Panc1 (cell line): ENCODE results near the gene PAFAH1B1. TPM values are rescaled to one million over a fixed set of nuclear protein-coding genes. Genes with fewer than 3 reads are reported as not detected.

Experiments
- ATAC-seq: fragments of 200-7000 bp; cut with Tn5 transposase; 2 replicates; pipeline ENCODE4 v1.9.1; 2020; ENCODE audit warnings: mild to moderate bottlenecking, moderate library complexity
- BruUV-seq: library from RNA; stranded (reverse); fragments of 400-500 nt; replicated peaks from 2 replicates; lab custom pipeline; 2021; lab: Mats Ljungman, UMichigan
- CTCF ChIA-PET: fragments of 300-600 bp; sonication (Branson Sonifier 250); formaldehyde crosslinking; loops from one replicate; lab custom pipeline; 2022; ENCODE audit warnings: antibody characterized with exemption; lab: Charles Lee
- POLR2A ChIA-PET: fragments of 300-600 bp; sonication (Branson Sonifier 250); formaldehyde crosslinking; loops from one replicate; lab custom pipeline; 2022; ENCODE audit warnings: antibody characterized with exemption; lab: Charles Lee
- DNase-seq: peaks from one replicate; pipeline ENCODE4 v3.0.0-alpha.2; 2010; ENCODE audit warnings: low read depth, low spot score
- H3K27ac ChIP-seq: 2 replicates; pipeline ENCODE4 v1.5.1; 2011; ENCODE audit warnings: mild to moderate bottlenecking, low read length, inconsistent platforms
- H3K27me3 ChIP-seq: fragments of 200-500 bp; sonication (Bioruptor generic); 2 replicates; pipeline ENCODE4 v1.6.0; 2014; ENCODE audit warnings: low read length, inconsistent platforms; ENCODE audit not compliant: control insufficient read depth, insufficient read depth
- H3K36me3 ChIP-seq: fragments of 200-500 bp; sonication (Bioruptor generic); 2 replicates; pipeline ENCODE4 v1.5.1; 2014; ENCODE audit warnings: inconsistent platforms, mild to moderate bottlenecking, low read length, moderate library complexity; ENCODE audit not compliant: control insufficient read depth, insufficient read depth
- H3K4me1 ChIP-seq: 2 replicates; pipeline ENCODE4 v1.5.1; 2011; ENCODE audit warnings: inconsistent platforms, mild to moderate bottlenecking, low read length, moderate library complexity; ENCODE audit not compliant: control insufficient read depth, insufficient read depth
- H3K4me3 ChIP-seq, 2 experiments: 2 replicates each; pipeline ENCODE4 v1.5.1; 2011 to 2012; ENCODE audit warnings: low read depth in 2 of 2, low read length in 2 of 2, mild to moderate bottlenecking in 2 of 2, inconsistent platforms in 1 of 2, moderate library complexity in 1 of 2
- H3K9me3 ChIP-seq: fragments of 200-500 bp; sonication (Bioruptor generic); 2 replicates; pipeline ENCODE4 v1.5.1; 2014; ENCODE audit warnings: low read depth, mild to moderate bottlenecking, inconsistent platforms, low read length, moderate library complexity; ENCODE audit not compliant: control insufficient read depth, insufficient read depth
- POLR2AphosphoS5 ChIP-seq: IDR thresholded peaks from 2 replicates; pipeline ENCODE4 v1.6.1; 2012; ENCODE audit warnings: mild to moderate bottlenecking, low read depth, low read length, moderate library complexity
- SIN3A ChIP-seq: IDR thresholded peaks from 2 replicates; pipeline ENCODE4 v1.6.1; 2012; ENCODE audit warnings: low read depth, mild to moderate bottlenecking, low read length, moderate library complexity, borderline replicate concordance; ENCODE audit not compliant: insufficient read depth
- TCF7L2 ChIP-seq: IDR thresholded peaks from 2 replicates; pipeline ENCODE4 v1.6.1; 2011; ENCODE audit warnings: mild to moderate bottlenecking, low read depth, low read length, inconsistent platforms
- in situ Hi-C: cut with HindIII; loops from 2 replicates; pipeline ENCODE4 v1.10.0; 2016; ENCODE audit warnings: low sequenced_read_pairs, low pct_unique_long_range_greater_than_20kb
- intact Hi-C: fragments of 100-400 bp; cut with micrococcal nuclease; formaldehyde crosslinking; loops from one replicate; pipeline ENCODE4 v1.10.0; 2022; ENCODE audit not compliant: unreplicated experiment
- total RNA-seq: library from RNA; stranded (reverse); gene quantifications from one replicate; pipeline ENCODE4 v1.2.1, GENCODE V29; 2021; ENCODE audit not compliant: unreplicated experiment
- TF ChIP-seq, protein P1 (sequence below): fragments of 450-650 bp; IDR thresholded peaks from 2 replicates; pipeline ENCODE4 v1.5.1; 2017; ENCODE audit warnings: mild to moderate bottlenecking
- TF ChIP-seq, protein P2 (sequence below), 2 experiments: IDR thresholded peaks; 2 replicates each; pipeline ENCODE4 v1.6.1; 2011 to 2012; ENCODE audit warnings: low read depth in 2 of 2, control low read depth in 1 of 2, low read length in 1 of 2, mild to moderate bottlenecking in 1 of 2, moderate library complexity in 1 of 2; ENCODE audit not compliant: insufficient read depth in 1 of 2

Gene PAFAH1B1
- total RNA-seq, 1 experiment from 2014 or later = 120 TPM

DNA sequence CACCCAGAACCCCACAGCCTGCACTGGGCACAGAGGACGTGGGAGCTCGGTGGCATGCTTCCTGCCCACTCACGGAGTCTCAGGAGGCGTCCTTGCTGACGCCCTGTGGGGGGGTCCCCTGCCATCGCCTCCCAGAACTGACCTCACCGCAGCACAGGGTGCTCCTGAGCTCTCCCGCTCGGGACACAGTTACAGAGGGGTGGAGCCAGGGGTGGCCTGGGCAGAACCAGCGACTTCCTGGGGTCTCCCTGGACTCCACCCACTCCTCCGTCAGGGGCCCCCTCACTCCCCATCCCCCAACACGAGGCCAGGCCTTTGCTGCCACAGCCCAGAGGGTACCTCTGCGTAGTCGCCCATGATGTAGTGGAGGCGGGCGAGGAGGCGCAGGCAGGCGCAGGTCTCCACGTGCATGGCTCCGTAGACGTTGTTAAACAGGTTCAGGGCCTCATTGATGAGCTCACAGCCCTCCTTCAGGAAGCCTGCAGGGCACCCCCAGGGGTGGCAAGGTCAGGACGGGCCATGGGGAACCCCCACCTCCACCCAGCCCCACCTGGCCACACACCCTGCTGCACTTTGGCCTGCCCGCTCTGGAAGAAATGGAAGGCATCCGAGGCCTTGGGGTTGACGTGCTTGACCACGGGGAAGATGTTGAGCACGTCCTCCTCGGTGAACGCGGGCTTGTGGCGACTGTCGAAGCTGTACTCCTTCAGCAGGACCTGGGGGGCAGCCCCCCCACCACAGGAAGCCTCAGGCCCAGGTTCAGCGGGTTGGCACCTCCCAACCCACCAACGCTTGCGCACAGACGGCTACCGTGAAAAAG lies 100.3 kb downstream of the PAFAH1B1 start:
- ChIA-PET CTCF (no interaction called here), POLR2A (no interaction called here)
- Histone ChIP-seq H3K4me1 (no peaks in the 10 kb centered on the region; the same call in none of the 2 replicates), H3K36me3 (no peaks in the 10 kb centered on the region), H3K4me3 (no peak overlapping the region), H3K27ac (no peak overlapping the region), H3K9me3 (no peaks in the 10 kb centered on the region), H3K27me3 (no peaks in the 10 kb centered on the region)
- in situ Hi-C loops (no loop called here), intact Hi-C loops (no loop called here)
- DNase-seq (no peak), ATAC-seq (no peak)
- BruUV-seq = no TSS peak
- TF ChIP-seq TCF7L2 = no peak
- TF ChIP-seq, protein P1, sequence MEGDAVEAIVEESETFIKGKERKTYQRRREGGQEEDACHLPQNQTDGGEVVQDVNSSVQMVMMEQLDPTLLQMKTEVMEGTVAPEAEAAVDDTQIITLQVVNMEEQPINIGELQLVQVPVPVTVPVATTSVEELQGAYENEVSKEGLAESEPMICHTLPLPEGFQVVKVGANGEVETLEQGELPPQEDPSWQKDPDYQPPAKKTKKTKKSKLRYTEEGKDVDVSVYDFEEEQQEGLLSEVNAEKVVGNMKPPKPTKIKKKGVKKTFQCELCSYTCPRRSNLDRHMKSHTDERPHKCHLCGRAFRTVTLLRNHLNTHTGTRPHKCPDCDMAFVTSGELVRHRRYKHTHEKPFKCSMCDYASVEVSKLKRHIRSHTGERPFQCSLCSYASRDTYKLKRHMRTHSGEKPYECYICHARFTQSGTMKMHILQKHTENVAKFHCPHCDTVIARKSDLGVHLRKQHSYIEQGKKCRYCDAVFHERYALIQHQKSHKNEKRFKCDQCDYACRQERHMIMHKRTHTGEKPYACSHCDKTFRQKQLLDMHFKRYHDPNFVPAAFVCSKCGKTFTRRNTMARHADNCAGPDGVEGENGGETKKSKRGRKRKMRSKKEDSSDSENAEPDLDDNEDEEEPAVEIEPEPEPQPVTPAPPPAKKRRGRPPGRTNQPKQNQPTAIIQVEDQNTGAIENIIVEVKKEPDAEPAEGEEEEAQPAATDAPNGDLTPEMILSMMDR = no peak
- TF ChIP-seq, protein P2, sequence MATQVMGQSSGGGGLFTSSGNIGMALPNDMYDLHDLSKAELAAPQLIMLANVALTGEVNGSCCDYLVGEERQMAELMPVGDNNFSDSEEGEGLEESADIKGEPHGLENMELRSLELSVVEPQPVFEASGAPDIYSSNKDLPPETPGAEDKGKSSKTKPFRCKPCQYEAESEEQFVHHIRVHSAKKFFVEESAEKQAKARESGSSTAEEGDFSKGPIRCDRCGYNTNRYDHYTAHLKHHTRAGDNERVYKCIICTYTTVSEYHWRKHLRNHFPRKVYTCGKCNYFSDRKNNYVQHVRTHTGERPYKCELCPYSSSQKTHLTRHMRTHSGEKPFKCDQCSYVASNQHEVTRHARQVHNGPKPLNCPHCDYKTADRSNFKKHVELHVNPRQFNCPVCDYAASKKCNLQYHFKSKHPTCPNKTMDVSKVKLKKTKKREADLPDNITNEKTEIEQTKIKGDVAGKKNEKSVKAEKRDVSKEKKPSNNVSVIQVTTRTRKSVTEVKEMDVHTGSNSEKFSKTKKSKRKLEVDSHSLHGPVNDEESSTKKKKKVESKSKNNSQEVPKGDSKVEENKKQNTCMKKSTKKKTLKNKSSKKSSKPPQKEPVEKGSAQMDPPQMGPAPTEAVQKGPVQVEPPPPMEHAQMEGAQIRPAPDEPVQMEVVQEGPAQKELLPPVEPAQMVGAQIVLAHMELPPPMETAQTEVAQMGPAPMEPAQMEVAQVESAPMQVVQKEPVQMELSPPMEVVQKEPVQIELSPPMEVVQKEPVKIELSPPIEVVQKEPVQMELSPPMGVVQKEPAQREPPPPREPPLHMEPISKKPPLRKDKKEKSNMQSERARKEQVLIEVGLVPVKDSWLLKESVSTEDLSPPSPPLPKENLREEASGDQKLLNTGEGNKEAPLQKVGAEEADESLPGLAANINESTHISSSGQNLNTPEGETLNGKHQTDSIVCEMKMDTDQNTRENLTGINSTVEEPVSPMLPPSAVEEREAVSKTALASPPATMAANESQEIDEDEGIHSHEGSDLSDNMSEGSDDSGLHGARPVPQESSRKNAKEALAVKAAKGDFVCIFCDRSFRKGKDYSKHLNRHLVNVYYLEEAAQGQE (IDR thresholded peaks at IDR 0.05; ENCODE audit: insufficient read depth in 1 of 2, low read depth in 2 of 2, low read length in 1 of 2) = no peak
- no peak for TF ChIP-seq POLR2AphosphoS5
- no peak for TF ChIP-seq SIN3A

DNA sequence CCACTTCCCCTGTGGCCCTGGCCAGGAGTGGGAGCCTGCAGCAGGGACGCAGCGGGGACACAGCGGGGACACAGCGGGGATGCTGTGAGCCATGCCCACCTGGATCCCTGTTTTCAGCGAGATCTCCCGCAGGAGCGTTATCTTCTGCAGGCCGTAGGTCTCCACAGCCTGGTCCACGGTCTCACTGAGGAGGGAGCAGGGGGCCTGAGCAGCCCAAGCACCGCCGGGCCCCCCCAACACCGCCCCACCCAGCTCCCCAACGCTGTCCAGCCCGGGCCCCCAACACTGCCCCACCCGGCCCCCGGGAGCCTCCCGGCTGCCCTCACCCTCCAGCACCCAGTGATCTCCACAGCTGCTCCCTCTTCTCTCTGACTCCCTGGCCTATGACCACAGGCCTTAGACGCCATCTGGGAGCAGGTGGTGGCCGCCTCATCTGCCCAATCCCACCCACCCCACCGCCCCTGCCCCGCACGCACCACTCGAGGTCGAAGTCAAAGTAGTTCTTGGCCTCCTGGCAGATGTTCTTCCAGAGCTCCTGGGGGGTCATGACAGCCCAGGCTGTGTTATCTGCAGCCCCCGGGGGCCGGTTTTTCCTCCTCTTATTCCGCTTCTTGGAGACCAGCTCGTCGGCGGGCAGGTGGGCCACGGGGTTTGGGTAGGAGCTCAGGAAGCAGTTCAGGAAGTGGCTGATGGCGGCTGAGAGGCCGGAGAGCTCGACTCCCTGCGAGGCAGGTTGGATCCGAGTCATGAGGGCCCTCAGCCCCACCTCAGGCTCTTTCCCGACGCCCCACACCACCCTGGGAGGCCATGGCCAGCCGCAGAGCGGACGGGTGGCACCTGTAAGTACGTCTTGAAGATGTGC lies 101.2 kb downstream of the PAFAH1B1 start:
- Histone ChIP-seq H3K4me1 (no peaks in the 10 kb centered on the region; the same call in 1 of the 2 replicates), H3K27ac (no peak overlapping the region), H3K27me3 (no peaks in the 10 kb centered on the region), H3K36me3 (no peaks in the 10 kb centered on the region), H3K4me3 (no peak overlapping the region), H3K9me3 (no peaks in the 10 kb centered on the region)
- ChIA-PET POLR2A (interaction anchor here (0.6 kb wide), 1 partner anchor 72 kb away, joined by 8 read pairs; no protein-coding TSS in a partner anchor), CTCF (no interaction called here)
- ATAC-seq (no peak), DNase-seq (no peak)
- intact Hi-C loops = no loop called here
- TF ChIP-seq POLR2AphosphoS5 = no peak
- no peak for TF ChIP-seq SIN3A
- TF ChIP-seq, protein P1 = no peak
- no peak for TF ChIP-seq TCF7L2
- TF ChIP-seq, protein P2 (IDR thresholded peaks at IDR 0.05; ENCODE audit: insufficient read depth in 1 of 2, low read depth in 2 of 2, low read length in 1 of 2) = no peak
- no TSS peak for BruUV-seq
- in situ Hi-C loops = no loop called here
